Central memory CD8-positive, alpha-beta T cell (primary cell): ENCODE results near the gene PATJ.

Experiments
- ATAC-seq: fragments of 150-1000 bp; cut with Tn5 transposase; replicated peaks from 2 replicates; pipeline ENCODE4 v1.10.0; 2022; ENCODE audit warnings: mild to moderate bottlenecking, moderate FRiP score, moderate number of reproducible peaks; ENCODE audit not compliant: poor library complexity, severe bottlenecking; ENCODE audit errors: extremely low read depth
- DNase-seq, 2 donors: peaks; one replicate each; pipeline ENCODE4 v3.0.0; 2021; ENCODE audit warnings: low spot score in 2 of 2
- H3K27ac Mint-ChIP-seq: one replicate; pipeline ENCODE4 v1.8.0; 2022; ENCODE audit warnings: low read depth, mild to moderate bottlenecking, moderate library complexity, mixed read lengths
- H3K27me3 Mint-ChIP-seq: one replicate; pipeline ENCODE4 v1.8.0; 2022; ENCODE audit warnings: mixed read lengths
- H3K36me3 Mint-ChIP-seq: one replicate; pipeline ENCODE4 v1.8.0; 2022; ENCODE audit warnings: mild to moderate bottlenecking, moderate library complexity, mixed read lengths; ENCODE audit not compliant: insufficient read depth
- H3K4me1 Mint-ChIP-seq: one replicate; pipeline ENCODE4 v1.8.0; 2022; ENCODE audit warnings: mixed read lengths
- H3K4me3 Mint-ChIP-seq: one replicate; pipeline ENCODE4 v1.8.0; 2022; ENCODE audit warnings: mild to moderate bottlenecking, moderate library complexity, mixed read lengths
- H3K9me3 Mint-ChIP-seq: one replicate; pipeline ENCODE4 v1.8.0; 2022; ENCODE audit warnings: mixed read lengths

Gene PATJ

DNA sequence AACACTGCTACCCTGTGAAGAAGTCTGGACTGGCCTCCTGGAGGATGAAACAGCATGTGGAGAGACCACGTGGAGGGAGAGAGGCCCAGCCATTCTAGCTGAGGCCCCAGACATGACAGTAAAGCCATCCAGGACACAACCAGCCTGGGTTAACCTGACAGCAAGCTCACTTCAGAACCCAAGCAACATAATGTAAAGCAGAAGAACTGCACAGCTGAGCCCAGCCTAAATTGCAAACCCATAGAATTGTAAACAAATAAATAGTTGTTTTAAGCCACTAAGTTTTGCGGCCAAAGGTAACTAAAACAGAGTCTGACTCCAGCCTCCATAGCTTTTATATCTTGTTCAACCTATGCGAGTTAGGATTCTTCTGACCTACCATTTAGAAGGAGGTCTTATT, 355.2 kb downstream of the PATJ start:
- DNase-seq: no peak
- Mint-ChIP-seq H3K27me3 (no peaks in the 10 kb centered on the region), H3K4me3 (no peak overlapping the region), H3K9me3 (no peaks in the 10 kb centered on the region), H3K4me1 (no peaks in the 10 kb centered on the region), H3K36me3 (peaks cover 2% of the 10 kb centered on the region), H3K27ac (no peak overlapping the region)
- no peak for ATAC-seq

DNA sequence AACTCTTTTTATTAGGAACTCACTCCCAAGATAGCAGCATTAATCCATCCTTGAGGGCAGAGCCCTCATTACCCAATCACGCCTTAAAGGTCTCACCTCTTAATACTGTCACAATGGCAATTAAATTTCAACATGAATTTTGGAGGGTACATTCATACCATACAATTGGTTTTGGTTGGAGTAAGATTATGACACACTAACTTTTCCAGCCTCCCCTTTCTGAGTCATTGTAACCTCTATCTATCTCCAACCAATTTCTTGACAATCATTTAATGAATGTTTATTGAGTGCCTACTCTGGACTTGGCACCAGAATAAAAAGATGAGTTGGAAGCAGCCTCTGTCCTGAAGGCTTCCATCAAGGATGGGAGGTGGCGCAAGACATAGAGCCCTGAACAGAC, 358.2 kb downstream of the PATJ start:
- Mint-ChIP-seq H3K27ac (no peak overlapping the region), H3K36me3 (peaks cover 2% of the 10 kb centered on the region), H3K9me3 (no peaks in the 10 kb centered on the region), H3K27me3 (no peaks in the 10 kb centered on the region), H3K4me1 (no peaks in the 10 kb centered on the region), H3K4me3 (no peak overlapping the region)
- ATAC-seq: no peak
- no peak for DNase-seq

DNA sequence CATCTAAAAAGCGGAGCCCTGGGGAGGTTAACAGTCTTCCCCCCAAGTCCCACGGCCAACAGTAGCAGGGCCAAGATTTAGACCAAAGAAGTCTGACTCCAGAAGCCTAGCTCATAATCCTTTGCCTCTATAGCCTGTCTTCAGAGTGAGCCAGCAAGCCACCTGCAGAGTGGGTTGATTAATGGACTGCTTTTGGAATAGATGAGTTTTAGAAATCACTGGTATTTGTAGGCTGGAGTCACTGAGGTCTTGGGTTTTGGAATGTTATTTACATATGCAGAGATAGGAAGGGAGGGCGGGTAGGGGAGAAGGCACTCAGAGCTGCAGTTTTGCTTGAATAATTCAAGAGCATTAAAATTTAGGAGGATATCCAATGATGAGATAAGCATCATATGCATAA, 361.6 kb downstream of the PATJ start:
- Mint-ChIP-seq H3K36me3 (peaks cover 2% of the 10 kb centered on the region), H3K9me3 (no peaks in the 10 kb centered on the region), H3K27me3 (no peaks in the 10 kb centered on the region), H3K4me3 (no peak overlapping the region), H3K4me1 (no peaks in the 10 kb centered on the region), H3K27ac (no peak overlapping the region)
- ATAC-seq (no peak), DNase-seq (no peak)

DNA sequence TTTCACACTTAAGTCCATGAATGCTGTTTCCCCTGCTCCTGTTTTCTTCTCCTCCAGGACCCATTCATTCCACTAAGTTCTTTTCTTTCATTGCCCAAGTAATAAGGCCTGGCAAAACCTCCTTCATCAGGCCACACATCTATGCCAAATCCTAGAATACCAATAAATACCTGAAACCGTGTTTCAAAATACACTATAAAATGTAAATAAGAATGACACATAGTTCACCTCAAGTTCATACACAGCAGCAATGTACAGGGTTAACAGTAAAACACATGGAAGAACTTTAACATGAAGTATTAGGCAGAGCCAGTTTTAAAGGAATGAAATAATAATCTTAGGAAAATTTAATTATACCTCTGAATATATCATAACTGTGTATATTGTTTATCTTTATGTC, 365.6 kb downstream of the PATJ start:
- Mint-ChIP-seq H3K27me3 (no peaks in the 10 kb centered on the region), H3K36me3 (no peaks in the 10 kb centered on the region), H3K4me1 (no peaks in the 10 kb centered on the region), H3K9me3 (no peaks in the 10 kb centered on the region), H3K4me3 (no peak overlapping the region), H3K27ac (no peak overlapping the region)
- DNase-seq: no peak
- no peak for ATAC-seq

- no peak overlapping the region for H3K27ac Mint-ChIP-seq
- DNase-seq (no peak), ATAC-seq (no peak)
- no peaks in the 10 kb centered on the region for H3K9me3 Mint-ChIP-seq
- no peak overlapping the region for H3K4me3 Mint-ChIP-seq
- H3K4me1 Mint-ChIP-seq: no peaks in the 10 kb centered on the region
- no peaks in the 10 kb centered on the region for H3K27me3 Mint-ChIP-seq
- H3K36me3 Mint-ChIP-seq: peaks cover 3% of the 10 kb centered on the region
Measured at GRCh38 chr1:62109124-62109523, 366.8 kb downstream of the PATJ start.

DNA sequence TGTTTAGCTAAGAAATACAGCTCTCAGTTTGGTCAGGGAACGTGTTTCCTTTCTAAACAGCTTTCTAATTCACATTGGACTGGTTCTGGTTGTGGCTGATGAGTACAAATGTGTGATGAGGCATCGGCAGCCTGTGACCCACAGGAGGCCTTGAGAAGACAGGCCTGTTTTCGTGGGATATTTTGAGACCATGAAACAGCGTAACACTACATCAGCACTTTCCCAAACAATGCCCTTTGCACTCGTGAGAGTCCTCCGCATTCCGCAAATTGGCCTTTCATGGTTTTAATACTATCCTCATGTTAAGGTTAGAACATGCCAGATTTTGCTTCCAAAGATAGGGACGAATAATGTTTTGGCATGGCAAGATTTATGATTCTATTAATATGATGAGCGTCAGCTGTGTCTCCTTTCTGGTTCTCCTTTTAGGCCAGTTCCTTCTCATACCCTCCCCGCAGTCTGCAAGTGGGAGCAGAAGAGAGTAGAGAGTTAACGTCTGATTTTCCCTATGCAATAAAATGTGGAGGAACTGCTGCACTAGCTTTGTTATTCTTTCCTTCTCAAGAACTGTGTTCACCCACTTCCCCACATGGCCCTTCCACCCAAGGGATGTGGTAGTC, 368.0 kb downstream of the PATJ start:
- Mint-ChIP-seq H3K27me3 (no peaks in the 10 kb centered on the region), H3K27ac (no peak overlapping the region), H3K9me3 (no peaks in the 10 kb centered on the region), H3K4me3 (no peak overlapping the region), H3K36me3 (peaks cover 3% of the 10 kb centered on the region), H3K4me1 (no peaks in the 10 kb centered on the region)
- ATAC-seq (no peak), DNase-seq (no peak)

DNA sequence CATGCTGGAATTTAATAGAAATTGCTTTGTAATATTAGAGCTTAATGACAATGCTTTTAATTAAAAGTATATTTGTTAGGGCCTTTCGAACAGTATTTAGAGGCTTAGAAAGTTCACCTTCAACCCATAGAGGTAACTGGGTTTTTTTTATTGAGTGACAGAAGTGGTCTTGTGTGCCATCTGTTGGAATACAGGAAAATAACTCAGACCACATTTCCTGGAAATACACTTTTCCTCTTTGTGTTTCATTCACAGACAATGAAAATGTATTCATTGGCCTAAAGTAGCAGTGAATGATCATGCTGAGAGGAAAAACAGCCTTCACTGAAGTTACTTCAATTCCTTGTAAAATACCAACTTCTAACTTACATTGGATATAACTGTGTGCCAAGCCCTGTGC, 368.8 kb downstream of the PATJ start:
- Mint-ChIP-seq H3K9me3 (no peaks in the 10 kb centered on the region), H3K4me3 (no peak overlapping the region), H3K27ac (no peak overlapping the region), H3K27me3 (no peaks in the 10 kb centered on the region), H3K4me1 (no peaks in the 10 kb centered on the region), H3K36me3 (peaks cover 3% of the 10 kb centered on the region)
- ATAC-seq (no peak), DNase-seq (no peak)

- Mint-ChIP-seq H3K27me3 (no peaks in the 10 kb centered on the region), H3K4me3 (no peak overlapping the region), H3K27ac (no peak overlapping the region), H3K36me3 (peaks cover 9% of the 10 kb centered on the region), H3K9me3 (no peaks in the 10 kb centered on the region), H3K4me1 (no peaks in the 10 kb centered on the region)
- no peak for DNase-seq
- ATAC-seq: no peak
Measured at GRCh38 chr1:62113507-62113906, 371.2 kb downstream of the PATJ start.

GRCh38 chr1:62117018-62117750, 374.9 kb downstream of the PATJ start:
- Mint-ChIP-seq H3K36me3 (peaks cover 10% of the 10 kb centered on the region), H3K27ac (no peak overlapping the region), H3K4me3 (no peak overlapping the region), H3K9me3 (no peaks in the 10 kb centered on the region), H3K4me1 (no peaks in the 10 kb centered on the region), H3K27me3 (no peaks in the 10 kb centered on the region)
- DNase-seq (no peak), ATAC-seq (no peak)

DNA sequence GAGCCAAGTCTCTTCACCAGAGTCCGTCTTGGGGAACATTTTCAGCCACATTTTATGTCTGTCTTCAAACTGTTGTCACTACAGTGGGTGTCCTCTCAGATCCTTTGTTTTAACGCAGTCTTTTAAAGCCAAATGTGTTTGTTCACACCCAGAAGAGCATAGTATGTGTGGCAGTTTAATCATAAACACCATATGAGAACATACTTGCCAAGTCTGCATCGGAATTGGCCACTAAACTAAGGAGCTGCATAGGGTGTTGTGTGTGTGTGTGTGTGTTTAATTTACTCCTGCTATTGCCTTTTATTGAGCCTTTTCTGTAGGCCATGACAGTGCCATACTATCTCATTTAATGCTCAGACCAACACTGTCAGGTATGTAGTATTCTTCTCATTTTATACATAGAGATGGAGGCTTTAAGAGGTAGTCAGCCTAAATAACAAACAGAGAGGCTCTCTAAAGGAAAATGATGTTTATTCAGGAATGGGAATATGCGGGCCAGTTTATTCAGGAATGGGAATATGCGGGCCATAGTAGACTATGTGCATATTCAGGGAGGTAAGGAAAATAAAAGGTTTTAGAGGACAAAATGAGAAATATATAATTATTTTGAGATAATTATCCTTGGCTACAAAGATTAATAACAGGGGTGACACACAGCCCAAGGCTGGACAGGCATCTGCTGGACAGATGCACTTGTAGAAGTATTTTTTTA, 384.5 kb downstream of the PATJ start:
- DNase-seq (no peak), ATAC-seq (no peak)
- Mint-ChIP-seq H3K27me3 (no peaks in the 10 kb centered on the region), H3K4me1 (no peaks in the 10 kb centered on the region), H3K36me3 (peaks cover 14% of the 10 kb centered on the region), H3K27ac (no peak overlapping the region), H3K9me3 (no peaks in the 10 kb centered on the region), H3K4me3 (no peak overlapping the region)

DNA sequence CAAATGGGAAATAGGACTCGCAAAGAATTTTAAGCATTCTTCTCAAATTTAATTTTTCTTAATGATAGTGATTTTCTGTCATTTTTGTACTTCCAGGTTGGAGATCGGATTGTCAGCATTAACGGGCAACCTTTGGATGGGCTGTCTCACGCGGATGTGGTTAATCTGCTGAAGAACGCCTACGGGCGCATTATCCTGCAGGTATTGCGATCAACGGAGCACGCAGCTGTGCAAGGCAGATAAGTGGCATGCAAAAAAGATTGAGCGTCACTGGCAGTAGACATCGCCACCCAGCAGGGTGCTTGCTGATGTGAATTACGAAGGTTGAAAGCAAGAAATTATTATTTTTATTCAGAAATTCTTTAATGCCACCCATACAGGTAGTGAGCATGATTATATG, 386.5 kb downstream of the PATJ start:
- DNase-seq (no peak), ATAC-seq (no peak)
- H3K9me3 Mint-ChIP-seq: no peaks in the 10 kb centered on the region

GRCh38 chr1:62131093-62131725, 388.9 kb downstream of the PATJ start:
- Mint-ChIP-seq H3K27me3 (no peaks in the 10 kb centered on the region), H3K27ac (no peak overlapping the region), H3K36me3 (peaks cover 18% of the 10 kb centered on the region), H3K4me3 (no peak overlapping the region), H3K9me3 (no peaks in the 10 kb centered on the region), H3K4me1 (no peaks in the 10 kb centered on the region)
- DNase-seq (no peak), ATAC-seq (no peak)

More for the DNA sequence above, 386.5 kb downstream of the PATJ start:
- H3K27ac Mint-ChIP-seq: no peak overlapping the region
- no peak overlapping the region for H3K4me3 Mint-ChIP-seq
- H3K4me1 Mint-ChIP-seq: no peaks in the 10 kb centered on the region
- peaks cover 15% of the 10 kb centered on the region for H3K36me3 Mint-ChIP-seq
- H3K27me3 Mint-ChIP-seq: no peaks in the 10 kb centered on the region
